Glomerular visceral epithelial cell (primary cell): Measurements from ENCODE around the gene TRIP12.

Experiments
- DNase-seq: peaks from one replicate; pipeline ENCODE4 v3.0.0-alpha.2; 2016; ENCODE audit errors: extremely low spot score

The TRIP12 gene

DNA sequence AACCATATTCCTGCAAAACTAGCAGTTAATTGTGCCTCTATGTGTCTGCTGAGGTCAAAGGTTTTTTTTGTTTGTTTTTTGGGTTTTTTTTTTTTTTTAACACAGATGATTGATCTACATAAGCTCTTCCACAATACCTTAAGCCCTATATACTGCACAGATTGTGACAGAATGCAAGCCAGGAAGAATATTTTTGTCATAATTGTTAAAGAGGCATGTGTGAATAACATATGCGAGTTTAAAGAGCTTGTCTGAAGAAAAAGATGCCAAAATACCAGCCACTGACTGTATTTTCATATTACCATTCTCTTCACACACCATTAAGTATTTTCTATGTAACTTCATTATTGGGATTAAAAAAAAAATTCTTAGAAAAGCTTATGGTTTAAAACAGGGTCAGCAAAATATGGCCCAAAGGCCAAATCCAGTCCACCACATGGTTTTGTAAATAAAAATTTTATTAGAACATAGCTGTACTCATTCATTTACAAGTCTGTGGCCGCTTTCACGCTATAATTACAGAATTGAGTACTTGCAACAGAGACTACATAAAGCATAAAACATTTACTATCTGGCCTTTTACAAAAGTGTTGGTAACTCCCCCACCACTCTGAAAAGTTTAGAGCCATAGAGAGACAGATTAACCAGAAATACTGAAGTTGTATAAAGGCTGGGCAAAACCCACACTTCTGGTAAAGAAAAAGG lies 89.9 kb downstream of the TRIP12 start:
- DNase-seq, result no peak

GRCh38 chr2:229825476-229825875 lies 96.3 kb downstream of the TRIP12 start:
- no peak for DNase-seq

- DNase-seq, result no peak
These were observed 100.5 kb downstream of the TRIP12 start for GRCh38 chr2:229821316-229821715.

- DNase-seq, result no peak
These were observed 103.6 kb downstream of the TRIP12 start for GRCh38 chr2:229818230-229818629.

DNA sequence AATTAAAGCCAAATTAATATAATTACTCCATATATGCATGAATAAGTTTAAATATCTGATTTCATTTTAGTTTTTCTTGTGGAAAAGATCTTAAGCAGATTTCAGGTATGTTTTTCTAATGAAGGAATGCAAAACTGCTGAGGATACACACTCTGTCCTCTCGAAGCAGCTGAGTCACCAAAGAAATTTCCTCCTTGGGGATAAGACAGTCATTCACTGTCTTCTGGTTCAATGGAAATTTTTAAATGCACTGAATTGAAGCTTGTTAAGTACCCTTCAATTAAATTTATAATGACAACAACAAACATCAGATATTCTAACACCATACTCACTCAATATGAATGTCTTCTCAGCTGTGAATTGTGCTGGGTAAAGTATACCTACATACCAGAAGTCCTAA lies 106.0 kb downstream of the TRIP12 start:
- DNase-seq, result peak; percentile 26

GRCh38 chr2:229815342-229815741 lies 106.5 kb downstream of the TRIP12 start:
- no peak for DNase-seq

- DNase-seq, result no peak
These were observed 111.0 kb downstream of the TRIP12 start for GRCh38 chr2:229810786-229811185.

GRCh38 chr2:229805559-229805958 lies 116.2 kb downstream of the TRIP12 start:
- no peak for DNase-seq

GRCh38 chr2:229802785-229803184 lies 119.0 kb downstream of the TRIP12 start:
- DNase-seq, result no peak

- DNase-seq, result peak; percentile 64
These were observed 120.6 kb downstream of the TRIP12 start for GRCh38 chr2:229800997-229801754.

DNA sequence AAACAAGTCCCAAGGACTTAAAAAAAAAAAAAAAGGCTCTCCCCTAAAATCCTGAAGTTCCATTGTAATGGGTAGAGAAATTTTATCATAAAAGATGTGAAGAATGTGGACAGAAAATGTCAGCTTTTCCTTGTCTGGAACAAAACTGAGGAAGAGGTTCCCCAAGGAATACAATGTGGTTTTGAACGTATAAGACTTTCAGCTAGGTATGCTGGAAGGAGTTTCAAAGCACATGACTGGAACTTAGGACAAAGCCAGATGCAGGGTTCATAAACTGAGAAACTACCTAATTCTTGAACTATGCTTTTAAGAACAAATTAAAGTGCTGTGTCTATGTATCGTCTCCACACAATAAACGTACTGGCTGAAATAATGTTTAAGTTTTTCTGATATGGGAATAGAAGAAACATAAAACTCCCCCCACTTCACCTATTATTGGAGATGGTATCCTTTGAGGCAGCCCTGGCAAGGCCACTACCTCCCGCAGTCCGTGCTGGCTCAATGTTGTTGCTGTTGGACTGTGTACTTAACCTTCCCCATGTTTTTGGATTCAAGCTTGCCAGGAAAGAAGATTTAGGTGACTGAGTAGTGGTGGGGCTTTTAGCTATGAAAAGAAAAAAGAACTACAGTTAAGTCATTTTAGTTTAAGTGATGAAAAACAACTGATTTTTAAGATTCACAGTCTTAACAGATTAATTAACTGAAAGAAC lies 123.2 kb downstream of the TRIP12 start:
- no peak for DNase-seq

DNA sequence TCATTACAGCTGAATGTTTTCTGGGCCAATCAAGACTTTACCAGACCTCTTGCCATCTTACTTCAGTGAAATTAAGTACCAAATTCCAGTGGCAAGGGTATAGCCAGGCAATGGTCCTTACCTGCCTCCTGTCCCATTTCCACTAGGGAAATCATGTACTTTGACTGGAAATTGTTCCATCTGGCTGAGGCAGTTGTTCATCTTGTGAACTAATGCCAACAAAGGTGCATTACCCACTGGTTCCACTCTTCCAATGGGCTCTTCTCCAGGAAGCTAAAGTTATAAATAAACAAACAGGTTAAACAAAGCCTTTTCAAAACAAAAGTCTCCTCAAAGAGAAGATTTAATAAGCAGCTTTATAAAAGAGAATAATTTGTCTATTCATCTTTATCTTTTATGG lies 126.8 kb downstream of the TRIP12 start:
- no peak for DNase-seq

- no peak for DNase-seq
These were observed 127.2 kb downstream of the TRIP12 start for GRCh38 chr2:229794636-229795035.

- DNase-seq, result peak; percentile 16
These were observed 135.5 kb downstream of the TRIP12 start for GRCh38 chr2:229786289-229786688.

- DNase-seq, result no peak
These were observed 137.0 kb downstream of the TRIP12 start for GRCh38 chr2:229784791-229785190.

DNA sequence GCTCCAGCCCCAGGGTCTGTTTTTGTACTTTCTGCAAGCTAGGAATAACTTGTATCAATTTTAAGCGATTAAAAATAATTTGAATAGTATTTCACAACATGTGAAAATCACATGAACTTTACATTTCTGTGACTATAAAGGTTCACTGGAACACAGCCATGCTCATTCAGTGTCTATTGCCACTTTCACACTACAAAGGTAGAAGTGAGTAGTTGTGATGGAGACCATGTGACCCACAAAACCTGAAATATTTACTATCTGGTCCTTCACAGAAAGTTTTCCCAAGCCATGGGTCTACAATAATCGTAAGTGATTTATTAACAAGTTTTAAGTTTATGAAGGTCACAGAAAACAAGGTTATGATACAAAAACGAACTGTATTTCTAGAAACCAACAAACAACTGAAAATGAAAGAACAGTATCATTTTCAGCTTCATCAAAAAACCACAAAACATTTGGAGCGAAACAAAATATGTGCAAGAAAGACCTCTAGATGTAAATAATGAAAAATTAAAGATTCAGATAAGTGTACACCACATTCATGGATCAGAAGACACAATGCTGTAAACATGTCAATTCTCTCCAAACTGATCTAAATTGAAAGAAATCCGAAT lies 138.6 kb downstream of the TRIP12 start:
- no peak for DNase-seq

DNA sequence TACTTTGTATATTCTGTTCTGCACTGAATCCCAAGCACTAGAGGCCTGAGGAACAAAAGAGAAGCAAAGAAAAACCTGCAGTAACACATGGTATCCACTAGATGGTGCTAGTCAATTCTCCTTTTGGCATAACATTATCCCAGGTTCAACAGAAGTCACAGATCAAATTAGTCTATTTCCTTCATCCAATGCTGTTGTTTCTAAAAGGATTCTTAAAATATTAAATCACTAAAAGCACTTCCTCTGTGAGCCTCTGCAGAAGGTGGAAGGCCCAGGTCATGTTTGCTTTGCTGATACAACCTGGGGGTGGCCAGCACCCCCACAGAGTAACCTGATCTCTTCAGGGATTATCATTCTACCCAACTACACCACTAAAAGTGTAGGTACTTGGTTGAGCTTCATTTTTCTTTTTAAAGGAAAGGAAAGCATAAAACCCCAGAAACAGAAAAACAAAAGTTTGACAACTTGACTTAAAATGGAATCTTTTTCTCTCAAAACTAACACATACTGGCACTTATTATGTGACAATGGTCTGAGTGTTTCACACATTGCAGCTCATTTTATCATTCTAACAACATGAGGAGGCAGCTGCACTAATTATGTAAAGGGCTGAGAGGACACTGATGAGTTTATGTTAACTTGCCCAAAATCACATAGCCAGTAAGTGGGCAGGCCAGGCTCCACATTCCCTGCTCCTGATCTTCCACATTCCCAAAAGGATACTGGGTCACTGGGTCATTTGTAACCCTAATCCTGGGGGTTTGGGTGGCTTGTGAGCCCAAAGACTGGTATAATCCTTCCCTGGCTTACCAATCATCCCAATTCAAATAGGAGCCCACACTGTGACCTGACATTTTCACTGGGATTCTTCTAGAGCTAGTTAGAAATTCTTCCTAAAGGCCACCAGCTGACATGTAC lies 140.7 kb downstream of the TRIP12 start:
- peak; percentile 49 for DNase-seq

DNA sequence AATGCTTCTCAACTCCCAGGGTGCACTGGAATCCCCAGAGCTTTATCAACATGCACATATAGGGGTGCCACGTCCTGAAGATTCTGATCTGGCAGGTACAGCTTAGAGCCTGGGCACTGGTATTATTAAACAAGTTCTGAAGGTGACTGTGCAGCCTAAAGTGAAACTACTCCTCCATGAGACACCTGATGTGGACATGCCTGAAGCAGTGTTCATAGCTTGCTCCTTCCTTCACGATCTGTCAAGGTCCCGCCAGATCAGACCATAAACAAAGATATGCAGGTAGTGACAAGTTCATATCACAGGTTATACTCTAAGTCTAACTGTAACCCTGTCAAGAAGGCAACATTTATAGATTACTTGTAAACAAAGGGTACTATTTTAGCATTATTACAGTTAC lies 142.2 kb downstream of the TRIP12 start:
- DNase-seq, result no peak

DNA sequence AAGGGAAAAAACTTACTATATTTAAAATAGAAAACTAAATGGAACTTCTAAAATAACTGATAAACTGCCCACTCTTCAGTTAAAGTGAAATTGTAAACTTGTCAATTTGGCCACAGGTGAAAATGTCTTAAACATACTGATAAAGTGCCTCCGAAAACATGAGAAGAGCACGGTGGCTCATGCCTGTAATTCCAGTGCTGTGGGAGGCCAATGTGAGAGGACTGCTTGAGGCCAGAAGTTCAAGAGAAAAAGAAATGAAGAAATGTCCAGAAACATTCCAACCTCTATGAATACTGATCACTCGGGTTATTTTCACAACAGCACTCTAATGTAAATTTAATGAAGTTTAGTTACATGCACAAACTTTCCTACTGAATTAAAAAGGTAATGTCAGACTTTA lies 144.1 kb downstream of the TRIP12 start:
- DNase-seq, result no peak

- DNase-seq, result no peak
These were observed 146.0 kb downstream of the TRIP12 start for GRCh38 chr2:229775614-229776313.

DNA sequence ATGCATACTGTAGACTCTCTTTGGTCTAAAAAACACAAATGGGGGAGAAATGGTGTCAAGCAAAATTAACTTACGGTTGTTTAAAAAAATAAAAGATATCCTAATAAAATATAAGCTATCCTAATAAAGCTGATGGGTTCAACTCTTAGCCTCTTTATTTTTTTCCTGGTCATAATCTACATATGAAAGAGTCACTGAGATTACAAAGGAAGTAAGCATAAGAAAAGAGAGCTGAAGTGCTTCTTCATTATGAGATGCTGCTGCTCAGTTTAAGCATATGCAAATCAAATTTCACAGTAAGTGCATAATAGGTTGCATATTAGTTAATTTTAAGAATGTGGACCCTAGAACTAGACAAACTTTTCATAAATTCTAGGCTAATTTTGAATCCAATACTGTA lies 147.6 kb downstream of the TRIP12 start:
- no peak for DNase-seq
